Kidney epithelial cell (primary cell): ENCODE data around the gene HIBCH. TPM values are rescaled to one million over a fixed set of nuclear protein-coding genes. Genes with fewer than 3 reads are reported as not detected.
"Not testable (repeated sequence)": the region's sequence is repeated elsewhere in the genome, so short reads cannot be mapped to it uniquely, and the experiment has no call there.

Experiments used
- DNase-seq: peaks from one replicate; pipeline ENCODE4 v3.0.0-alpha.2; 2010; ENCODE audit warnings: low read depth
- H3K27me3 ChIP-seq: 2 replicates; pipeline ENCODE4 v1.6.0; 2011; ENCODE audit warnings: low read length; ENCODE audit not compliant: control insufficient read depth, insufficient read depth
- H3K36me3 ChIP-seq: 2 replicates; pipeline ENCODE4 v1.5.1; 2011; ENCODE audit warnings: low read length; ENCODE audit not compliant: control insufficient read depth, insufficient read depth
- H3K4me3 ChIP-seq: 2 replicates; pipeline ENCODE4 v1.5.1; 2011; ENCODE audit warnings: low read depth, mild to moderate bottlenecking, control low read depth, low read length
- CTCF ChIP-seq: IDR thresholded peaks from 2 replicates; pipeline ENCODE4 v1.5.1; 2011; ENCODE audit warnings: mild to moderate bottlenecking, moderate library complexity, low read length, control low read depth, inconsistent platforms; ENCODE audit not compliant: insufficient read depth, poor library complexity, severe bottlenecking
- total RNA-seq: library from RNA; depleted of rRNA; stranded (reverse); fragments of >200 nt; gene quantifications from 2 replicates; pipeline ENCODE4 v1.2.3, GENCODE V29; 2015

The HIBCH gene
- total RNA-seq, 1 donor from 2014 or later: 7.8 TPM

DNA sequence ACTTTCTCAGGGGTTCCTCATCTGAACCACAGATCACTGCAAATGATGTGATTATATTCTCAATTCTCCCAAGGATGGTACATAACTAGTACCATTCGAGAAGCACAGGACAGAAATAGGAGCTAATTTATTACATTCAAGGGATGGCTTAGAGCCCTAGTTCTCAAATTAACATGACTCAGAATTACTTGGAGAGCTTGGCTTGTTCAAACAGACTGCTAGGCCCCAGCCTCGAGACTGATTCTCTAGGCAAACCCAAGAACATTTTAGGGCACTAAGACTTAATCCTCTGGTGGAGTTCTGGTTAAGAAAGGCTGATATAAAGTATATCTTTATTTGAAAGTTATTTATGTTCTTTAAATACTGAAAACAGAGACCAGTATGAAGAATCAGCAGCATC lies 35.8 kb downstream of the HIBCH start:
- no peak overlapping the region for H3K4me3 ChIP-seq
- no peak for DNase-seq
- no peaks in the 10 kb centered on the region for H3K36me3 ChIP-seq
- no peaks in the 10 kb centered on the region for H3K27me3 ChIP-seq
- TF ChIP-seq CTCF: no peak

DNA sequence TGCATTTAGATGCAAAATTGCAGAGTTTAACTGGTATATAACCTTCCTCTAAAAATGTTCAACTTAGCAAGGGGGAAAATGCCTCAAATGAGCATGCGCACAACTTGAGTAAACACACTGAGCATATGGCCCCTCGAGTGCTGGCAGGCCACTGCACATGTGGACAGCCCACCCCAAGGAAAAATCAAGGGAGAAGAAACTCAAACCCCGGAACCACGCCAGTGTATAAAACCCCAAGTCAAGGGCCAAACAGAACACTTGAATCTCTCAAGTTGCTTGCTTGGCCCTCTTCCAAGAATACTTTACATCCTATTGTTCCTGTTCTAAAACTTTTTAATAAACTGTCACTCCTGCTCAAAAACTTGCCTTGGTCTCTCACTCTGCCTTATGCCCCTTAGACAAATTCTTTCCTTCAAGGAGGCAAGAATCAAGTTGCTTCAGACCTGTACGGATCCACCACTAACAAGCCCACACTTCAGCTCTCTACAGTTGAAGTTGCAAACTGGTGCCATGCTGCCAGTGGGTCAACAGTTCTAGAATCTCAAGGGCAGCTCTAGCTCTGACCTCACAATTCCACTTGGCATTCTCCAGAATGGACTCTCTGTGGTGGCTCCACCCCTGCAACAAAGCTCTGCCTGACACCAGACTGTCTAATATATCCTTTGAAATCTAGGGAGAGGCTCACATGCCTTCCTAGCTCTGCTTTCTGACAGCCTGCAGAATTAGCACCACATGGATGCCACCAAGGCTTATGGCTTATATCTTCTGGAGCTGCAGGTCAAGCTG lies 38.9 kb downstream of the HIBCH start:
- H3K27me3 ChIP-seq: no peaks in the 10 kb centered on the region
- no peak for DNase-seq
- no peak overlapping the region for H3K4me3 ChIP-seq
- TF ChIP-seq CTCF: no peak
- H3K36me3 ChIP-seq: no peaks in the 10 kb centered on the region

DNA sequence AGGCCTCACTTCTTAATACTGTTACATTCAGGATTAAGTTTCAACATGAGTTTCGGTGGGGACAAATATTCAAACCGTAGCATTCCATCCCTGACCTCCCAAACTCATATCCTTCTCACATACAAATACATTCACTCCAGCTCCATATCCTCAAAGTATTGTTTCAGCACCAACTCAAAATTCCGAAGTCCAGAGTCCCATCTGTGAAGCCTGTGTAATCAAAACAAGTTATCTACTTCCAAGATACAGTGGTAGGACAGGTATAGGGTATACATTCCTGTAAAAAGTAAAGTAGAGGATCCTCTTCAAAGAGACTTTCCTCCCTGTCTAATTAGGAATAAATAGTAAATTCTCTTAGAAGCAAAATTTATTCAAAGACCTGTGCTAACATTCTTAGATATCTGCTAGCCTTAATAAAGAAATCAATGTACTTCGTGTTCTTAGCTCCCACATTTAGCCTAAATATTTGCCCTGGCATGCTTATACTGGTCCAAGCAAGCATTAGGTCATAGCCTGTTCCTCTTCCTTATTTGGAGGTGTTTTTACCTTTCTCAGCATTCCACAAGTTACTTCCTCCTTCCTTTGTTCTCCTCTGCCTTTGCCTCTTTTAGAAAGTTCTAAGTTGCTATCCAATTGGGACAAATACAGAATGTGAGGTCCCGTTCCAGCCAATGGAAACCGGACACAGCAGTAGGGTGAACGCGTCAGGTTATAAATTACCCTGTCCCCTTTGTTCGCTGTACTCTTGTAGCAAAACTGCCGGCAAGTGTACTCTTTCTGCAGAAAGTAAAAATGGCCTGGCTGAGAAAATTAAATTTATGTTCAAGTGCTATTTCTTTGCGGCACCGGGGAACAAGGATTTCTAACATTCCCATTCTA lies 40.1 kb downstream of the HIBCH start:
- H3K36me3 ChIP-seq, H3K27me3 ChIP-seq, H3K4me3 ChIP-seq, DNase-seq: not testable (repeated sequence)

DNA sequence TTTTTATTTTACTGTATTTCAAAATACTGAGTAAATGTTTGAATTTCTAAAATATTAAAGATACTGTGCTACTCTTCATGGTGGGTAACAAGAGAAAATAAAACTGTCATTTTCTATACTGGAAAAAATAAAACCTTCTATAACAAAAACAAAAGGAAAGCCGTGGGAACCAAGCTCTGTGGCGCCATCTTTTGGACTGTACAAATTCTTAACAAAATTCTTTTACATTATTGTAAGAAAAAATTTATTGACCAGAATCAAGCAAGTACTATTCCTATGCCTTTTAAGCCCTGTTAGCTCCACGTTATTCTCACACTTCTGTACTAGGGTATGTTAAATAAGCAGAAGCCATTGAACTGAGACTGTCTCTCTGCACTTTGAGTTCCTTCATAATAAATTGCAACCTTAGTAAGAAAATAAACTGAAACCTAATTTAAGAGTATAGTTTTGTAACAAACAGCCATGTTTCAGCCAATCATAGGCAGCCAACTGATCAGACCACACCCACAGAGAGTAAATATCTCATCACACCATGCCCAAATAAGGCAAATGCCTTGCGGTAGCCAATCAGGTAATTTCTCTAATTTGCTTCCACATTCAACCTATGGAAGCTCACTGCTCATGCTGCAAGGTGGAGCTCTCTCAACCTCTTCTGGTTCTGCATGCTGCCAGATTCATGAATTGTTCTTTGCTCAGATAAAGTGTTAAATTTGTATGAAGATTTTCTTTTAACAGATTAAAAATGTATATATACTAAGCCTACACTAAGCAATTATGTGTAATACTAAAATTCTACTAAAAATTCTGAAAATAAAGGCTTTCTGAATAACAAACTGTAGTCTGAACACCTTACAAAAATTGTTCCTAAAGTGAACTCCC lies 42.2 kb downstream of the HIBCH start:
- Histone ChIP-seq H3K4me3 (no peak overlapping the region), H3K36me3 (no peaks in the 10 kb centered on the region), H3K27me3 (no peaks in the 10 kb centered on the region)
- DNase-seq: no peak
- peak; percentile 59 for TF ChIP-seq CTCF

DNA sequence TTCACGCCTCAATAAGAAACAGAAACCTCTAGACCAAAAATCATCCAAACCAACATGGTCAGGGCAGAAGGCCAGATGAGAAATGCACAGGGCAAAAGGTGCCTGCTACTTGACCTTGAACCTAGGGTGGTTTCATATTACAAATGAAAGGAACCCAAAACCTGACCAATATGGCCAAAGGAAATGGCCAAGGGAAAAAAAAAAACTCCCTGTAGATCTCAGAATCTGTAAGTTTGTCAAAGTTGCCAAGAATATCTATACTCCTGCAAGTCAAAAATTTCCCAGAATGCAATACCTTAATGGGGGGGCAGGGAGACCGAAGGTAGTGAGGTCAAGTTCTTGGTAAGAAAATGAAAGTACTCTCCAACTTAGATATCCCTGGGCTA lies 47.2 kb downstream of the HIBCH start:
- Histone ChIP-seq H3K4me3 (no peak overlapping the region), H3K36me3 (no peaks in the 10 kb centered on the region), H3K27me3 (no peaks in the 10 kb centered on the region)
- no peak for TF ChIP-seq CTCF
- DNase-seq: no peak
